ENCODE measurements around the gene REX1BD.
"Not testable (repeated sequence)": the region's sequence is repeated elsewhere in the genome, so short reads cannot be mapped to it uniquely, and the experiment has no call there.

The REX1BD gene

GRCh38 chr19:18588611-18589379 lies at the start of gene REX1BD:
Gene REX1BD, plus strand, starts transcription at chr19:18588798. Its CDS starts 4 bp downstream, at chr19:18588802.
- DNase-seq, result peak; percentile 79

DNA sequence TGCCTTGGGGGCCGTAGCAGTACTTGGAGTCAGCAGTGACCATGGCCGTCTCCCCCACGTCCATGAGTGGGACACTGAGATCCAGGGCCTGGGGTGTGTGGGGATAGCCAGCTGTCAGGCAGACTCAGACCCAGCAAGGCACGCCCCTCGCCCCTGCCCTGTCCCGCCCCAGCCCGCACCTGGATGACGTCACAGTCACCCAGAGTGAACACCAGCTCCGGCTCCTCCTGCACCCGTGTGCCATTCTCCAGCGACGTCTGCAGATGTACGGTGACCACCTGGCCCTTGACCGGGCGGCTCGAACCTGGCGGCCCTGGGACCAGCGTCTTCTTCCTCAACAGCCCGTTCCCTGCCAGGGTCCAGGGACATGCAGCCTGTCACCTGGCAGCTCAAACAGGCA lies 49.2 kb upstream of the REX1BD start:
- DNase-seq, result no peak

GRCh38 chr19:18540200-18540599 lies 48.4 kb upstream of the REX1BD start:
- not testable (repeated sequence) for DNase-seq

DNA sequence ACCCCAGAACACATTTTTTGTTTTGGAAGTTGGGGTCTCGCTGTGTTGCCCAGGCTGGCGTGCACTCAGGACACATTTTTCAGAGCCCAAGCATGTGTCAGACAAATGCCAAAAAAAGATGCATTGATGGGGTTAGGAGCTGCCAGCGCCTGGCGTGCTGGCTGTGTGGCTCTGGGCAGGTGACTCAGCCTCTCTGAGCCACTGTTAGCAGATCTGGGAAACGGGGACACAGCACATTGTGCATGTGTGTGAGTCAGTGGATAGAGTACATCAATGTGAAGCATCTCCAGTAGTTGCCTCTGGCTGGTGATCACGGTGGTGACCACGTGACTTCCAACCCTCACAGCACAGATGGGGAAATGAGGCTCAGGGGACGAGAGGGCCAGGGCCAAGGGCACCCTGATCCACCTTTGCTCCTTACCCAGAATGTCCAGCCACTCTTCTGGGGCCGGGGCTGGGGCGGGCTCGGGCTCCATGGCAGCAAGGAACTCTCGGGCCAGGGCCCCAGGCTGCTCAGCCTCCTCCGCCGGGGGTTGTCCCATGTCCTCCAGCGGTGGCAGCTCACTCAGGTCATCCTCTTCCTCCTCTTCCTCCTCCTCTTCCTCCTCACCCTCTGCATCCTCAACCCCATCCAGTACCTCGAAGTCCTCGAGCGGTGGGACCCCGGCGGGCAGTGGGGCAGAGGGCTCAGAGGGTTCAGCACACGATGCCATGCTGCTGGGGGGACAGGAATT lies 47.2 kb upstream of the REX1BD start:
- DNase-seq, result no peak

DNA sequence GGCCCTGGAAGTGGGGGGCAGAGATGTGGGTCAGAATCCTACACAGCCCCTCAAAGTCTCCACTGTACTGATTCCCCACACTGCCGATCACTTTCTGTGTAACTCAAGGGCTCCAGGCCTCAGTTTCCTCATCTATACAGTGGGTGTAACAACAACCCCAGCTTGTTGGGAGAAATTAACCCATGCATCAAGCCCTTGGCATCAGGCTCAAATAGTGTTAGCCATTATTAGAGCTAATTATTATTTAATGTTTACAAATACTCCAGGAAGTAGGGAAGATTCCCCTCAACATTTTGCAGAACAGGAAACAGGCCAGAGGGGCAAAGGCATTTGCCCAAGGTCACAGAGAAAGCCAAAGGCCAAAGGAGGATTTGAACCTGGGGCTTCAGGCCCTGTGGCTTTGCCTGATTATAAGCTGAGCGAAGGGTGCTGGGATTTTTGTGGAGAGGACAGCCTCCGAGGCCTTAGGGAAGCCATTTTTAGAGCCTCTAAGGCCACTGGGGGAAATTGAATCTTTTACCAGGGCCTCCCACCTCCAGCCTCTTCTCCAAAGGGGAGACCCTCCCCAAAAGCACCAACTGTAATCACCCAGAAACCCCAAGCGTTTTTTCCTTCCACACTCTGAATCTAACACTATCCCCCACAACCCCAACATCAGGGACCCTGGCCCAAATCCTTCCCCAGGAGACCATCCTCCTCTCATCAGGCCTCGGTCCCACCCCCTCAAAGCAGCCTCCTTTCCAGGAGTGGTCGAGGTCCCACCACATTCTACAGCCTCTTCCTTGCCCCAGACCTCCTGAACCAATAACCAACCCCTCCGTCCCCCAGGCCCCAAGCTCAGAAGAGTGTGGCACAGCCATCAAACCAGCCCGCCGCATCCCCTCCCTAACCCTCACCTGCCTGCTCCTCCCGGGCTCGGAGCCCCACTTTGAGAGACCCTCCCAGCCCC lies 46.3 kb upstream of the REX1BD start:
- DNase-seq, result no peak

DNA sequence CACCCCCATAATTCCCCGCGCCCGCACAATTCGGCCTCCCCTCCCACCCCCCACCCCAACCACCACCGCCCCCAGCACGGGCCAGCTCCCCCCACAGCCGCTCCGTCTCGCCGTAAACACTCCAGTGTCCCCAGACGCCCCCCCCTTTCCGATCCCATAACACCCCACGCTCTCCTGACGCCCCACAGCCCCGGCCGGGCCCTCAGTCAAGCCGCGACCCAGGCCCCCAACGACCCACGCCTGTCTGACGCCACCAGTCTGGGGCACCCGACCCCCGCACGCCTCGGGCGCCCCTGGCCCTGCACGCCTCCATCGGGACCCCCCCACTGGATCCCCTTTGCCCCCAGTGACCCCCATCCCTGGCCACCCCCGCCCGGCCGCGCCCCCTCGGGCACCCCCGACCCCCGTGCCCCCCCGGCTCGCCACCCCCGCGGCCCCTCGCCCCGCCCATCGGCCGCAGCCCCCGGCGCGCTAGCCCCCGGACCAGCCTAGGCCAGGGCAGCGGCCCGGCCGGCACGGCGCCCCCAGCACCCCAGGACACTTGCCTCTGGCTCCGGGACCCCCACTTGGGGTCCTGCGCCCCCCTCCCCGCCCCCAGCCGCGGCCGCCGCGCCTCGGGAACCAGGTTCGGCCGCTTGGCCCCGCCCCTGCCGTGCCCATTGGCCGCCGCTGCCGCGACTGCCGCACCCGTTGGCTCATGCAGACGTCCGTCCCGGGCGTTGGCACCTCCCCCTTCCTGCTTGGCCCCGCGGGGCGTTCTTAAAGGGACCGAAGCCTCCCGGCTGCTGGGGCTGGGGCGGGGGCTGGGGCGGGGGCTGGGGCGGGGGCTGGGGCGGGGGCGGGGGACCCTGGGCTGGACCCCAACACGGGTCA lies 45.4 kb upstream of the REX1BD start, which contains the start of gene FKBP8:
Gene FKBP8, minus strand, starts transcription at position 633 of the 873 bp plus-strand sequence. CDS start 1,603 bp downstream, outside the sequence.
- peak; percentile 85 for DNase-seq

DNA sequence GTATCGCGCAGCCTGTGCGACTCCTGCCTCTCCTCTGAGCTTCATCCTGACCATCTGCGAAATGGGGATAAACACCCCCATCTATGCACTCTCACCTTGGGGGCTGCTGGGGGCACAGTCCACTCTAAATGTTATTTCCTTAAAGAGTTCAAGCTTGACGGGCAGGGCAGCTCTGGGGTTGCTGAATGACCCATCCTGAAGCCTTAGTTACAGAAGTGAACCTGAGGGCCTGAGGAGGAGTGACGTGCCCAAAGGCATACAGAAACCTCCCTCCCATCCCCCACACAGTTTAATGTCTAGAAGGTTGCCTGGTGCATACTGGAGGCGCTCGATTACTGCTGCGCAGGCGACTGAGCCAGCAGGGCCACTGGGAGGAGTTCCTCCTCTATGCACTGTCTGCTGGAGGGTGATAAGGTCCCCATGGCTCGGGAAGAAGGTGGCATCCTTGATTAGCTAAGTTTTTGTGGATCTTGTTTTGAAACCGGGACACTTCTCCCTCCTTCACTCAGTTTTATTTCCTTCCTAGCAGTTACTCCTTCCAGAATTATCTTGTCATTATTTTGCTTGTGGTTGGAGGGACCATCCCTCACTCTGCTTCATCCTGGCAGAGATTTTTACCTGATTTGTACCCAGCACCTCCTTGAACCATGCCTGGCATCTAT lies 44.7 kb upstream of the REX1BD start:
- peak; percentile 60 for DNase-seq

- no peak for DNase-seq
Measured at GRCh38 chr19:18551631-18552030, 37.0 kb upstream of the REX1BD start.

DNA sequence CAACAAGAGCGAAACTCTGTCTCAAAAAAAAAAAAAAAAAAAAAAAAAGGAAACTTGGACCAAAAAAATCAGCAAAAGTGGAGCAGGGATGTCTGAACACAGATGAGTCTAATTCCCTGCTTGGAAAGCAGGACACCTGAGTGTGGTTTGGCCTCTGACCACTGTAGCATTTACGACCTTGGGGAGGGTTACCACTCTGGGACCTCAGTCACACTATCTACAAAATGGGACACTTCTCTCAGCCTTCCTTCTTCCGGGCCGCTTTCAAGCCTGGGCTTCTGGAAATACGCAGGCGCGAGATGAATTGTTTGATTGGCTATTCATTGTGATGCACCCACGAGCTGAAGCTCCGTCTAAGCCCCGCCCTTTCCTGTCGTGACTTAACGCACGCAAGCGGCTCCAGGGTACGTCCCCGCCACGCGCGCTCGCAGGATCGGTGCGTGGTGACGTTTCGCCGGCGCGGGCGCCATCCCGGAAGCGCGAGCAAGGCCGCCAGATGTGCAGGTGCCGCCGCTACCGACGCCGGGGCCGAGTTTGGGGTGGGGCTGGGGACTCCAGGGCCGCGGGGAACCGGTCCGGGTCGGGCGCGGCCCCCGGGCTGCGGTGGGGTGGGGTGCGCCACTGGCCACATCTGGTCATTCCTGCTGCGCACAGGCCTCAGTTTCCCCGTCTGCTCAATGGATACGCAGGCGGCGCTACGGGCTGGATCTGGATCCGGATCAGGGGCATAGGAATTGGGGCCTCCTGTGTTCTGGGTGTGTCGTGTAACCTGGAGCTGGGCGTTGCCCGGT lies 31.0 kb upstream of the REX1BD start, which contains the start of gene KXD1:
Gene KXD1, plus strand, starts transcription at position 460 of the 791 bp plus-strand sequence. CDS start 4,187 bp downstream, outside the sequence.
- peak; percentile 96 for DNase-seq

DNA sequence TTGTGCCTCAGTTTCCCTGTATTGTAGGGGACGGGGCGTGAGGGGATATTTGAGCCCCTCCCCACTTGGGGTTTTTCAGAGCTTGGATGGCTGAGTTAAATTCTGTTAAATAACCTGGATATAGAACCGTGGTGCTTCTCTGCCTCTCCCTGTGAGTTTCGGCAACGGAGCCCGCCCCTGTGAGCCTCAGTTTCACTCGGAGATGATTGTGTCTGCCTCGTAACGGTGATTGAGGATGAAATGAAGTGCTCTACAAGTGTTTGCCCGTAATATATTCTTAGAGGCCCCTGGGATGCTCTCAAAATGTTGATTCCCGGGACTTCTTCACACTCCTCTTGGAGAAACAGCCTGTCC lies 30.4 kb upstream of the REX1BD start:
- no peak for DNase-seq

- no peak for DNase-seq
Measured at GRCh38 chr19:18558604-18559003, 30.0 kb upstream of the REX1BD start.

- DNase-seq, result no peak
Measured at GRCh38 chr19:18559685-18560084, 28.9 kb upstream of the REX1BD start.

DNA sequence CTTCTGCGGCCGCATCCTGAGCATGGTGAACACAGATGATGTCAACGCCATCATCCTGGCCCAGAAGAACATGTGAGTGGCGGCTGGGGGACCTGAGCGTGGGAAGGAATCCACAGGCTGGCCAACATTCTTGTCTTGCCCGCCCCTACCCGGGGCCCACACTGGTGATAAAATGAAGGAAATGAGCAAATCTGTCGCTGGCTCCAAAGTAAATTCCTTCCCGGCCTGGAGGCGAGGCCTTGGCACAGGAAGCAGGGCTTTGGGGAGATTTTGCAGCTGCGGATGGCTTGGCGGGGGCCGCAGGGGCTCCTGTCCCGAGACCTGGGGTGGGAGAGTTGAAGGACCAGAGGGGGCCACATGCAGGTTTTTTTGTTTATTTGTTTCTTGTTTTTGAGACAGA lies 26.5 kb upstream of the REX1BD start:
- DNase-seq, result no peak

- DNase-seq, result no peak
Measured at GRCh38 chr19:18566953-18567352, 21.6 kb upstream of the REX1BD start.

GRCh38 chr19:18568367-18568766 lies 20.2 kb upstream of the REX1BD start:
- DNase-seq, result no peak

DNA sequence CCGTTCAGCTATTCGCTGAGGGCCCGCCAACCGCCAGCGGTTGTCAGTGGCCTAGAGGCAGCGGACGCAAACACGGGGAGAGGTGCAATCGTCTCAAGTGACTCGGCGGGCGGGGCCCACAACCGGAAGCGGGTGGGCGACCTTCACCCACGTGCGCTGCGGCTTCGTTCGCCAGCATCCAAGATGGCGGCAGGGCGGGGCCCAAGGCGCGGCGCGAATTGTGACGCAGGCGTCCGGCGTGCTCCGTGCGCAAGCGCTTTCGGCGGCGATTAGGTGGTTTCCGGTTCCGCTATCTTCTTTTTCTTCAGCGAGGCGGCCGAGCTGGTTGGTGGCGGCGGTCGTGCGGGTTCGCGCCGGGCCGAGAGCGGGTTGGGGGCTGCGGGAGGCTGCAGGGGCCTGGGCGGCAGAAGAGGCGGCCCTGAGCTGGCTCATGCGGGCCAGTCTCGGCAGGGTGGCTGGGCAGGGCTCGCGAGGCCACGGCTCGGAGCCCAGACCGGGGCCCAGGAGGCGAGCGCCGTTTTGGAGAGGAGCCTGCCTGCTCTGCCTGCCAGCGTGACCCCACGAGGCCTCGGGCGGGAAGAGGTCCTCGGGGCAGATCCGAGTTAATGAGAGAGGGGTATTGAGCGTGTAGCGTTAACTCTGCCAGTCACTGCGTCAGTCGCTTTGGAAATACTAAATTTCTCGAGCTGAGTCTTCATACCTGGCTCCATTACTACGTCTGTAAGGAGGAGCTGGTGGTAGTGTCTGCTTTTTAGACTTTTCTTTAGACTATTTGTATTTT lies 16.8 kb upstream of the REX1BD start, which contains the start of gene UBA52:
Gene UBA52, plus strand, starts transcription at position 294 of the 781 bp plus-strand sequence. CDS start 1,444 bp downstream, outside the sequence.
- peak; percentile 97 for DNase-seq

DNA sequence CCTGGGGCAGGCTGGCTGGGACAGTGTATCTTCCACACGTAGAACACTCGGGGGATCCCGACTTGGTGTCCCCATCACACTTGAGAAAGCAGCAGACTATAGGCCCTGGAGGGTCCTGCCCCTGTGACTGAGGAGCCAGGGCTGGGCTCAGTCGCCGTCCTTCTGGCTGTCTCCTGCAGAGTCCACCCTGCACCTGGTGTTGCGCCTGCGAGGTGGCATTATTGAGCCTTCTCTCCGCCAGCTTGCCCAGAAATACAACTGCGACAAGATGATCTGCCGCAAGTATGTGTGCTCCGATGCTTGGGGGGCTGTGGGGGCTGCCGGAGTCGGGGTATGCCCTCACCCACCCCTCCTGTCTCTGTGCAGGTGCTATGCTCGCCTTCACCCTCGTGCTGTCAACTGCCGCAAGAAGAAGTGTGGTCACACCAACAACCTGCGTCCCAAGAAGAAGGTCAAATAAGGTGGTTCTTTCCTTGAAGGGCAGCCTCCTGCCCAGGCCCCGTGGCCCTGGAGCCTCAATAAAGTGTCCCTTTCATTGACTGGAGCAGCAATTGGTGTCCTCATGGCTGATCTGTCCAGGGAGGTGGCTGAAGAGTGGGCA lies 13.8 kb upstream of the REX1BD start:
- DNase-seq, result no peak

DNA sequence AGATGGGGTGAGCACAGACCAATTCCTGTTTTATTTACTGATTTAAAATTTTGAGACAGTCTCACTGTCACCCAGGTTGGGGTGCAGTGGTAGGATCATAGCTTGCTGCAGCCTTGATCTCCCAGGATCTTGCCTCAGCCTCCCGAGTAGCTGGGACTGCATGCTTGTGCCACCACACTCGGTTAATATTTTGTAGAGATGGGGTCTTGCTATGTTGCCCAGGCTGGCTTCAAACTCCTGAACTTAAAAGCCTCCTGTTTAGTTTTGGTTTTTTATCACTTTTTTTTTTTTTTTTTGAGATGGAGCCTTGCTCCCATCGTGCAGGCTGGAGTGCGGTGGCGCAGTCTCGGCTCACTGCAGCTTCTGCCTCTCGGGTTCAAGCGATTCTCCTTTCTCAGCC lies 12.2 kb upstream of the REX1BD start:
- no peak for DNase-seq

DNA sequence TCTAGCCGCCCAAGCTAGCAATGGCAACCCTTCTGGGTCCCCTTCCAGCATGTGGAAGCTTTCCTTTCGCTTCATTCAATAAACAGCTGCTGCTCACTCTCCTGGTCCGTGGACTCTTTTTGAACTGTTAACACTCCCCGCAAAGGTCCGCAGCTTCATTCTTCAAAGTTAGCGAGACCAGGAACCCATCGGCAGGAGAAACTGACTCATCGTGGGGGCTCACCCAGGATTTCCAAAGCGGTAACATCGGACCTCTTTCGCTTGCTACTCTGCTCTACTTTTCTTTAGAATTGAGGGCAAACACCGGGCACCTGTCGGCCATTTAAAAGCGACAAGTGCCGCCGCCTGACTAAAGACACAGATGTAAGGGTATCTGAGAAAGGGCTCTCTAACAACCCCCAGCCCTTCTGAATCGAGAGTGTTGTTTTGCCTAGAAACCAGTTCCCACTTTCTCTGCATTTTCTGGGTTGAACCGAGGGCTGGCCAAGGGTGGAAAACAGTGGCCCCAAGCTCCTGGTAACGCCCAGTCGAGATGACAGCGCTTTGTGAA lies 11.2 kb upstream of the REX1BD start:
- DNase-seq, result no peak
